GM18519 (cell line): ENCODE measurements around the gene EN2.

Experiments
- ATAC-seq: cut with Tn5 transposase; IDR thresholded peaks from one replicate; pipeline ENCODE4 v1.9.1; 2021; ENCODE audit warnings: mild to moderate bottlenecking, moderate library complexity; ENCODE audit not compliant: unreplicated experiment, low FRiP score

EN2 gene

DNA sequence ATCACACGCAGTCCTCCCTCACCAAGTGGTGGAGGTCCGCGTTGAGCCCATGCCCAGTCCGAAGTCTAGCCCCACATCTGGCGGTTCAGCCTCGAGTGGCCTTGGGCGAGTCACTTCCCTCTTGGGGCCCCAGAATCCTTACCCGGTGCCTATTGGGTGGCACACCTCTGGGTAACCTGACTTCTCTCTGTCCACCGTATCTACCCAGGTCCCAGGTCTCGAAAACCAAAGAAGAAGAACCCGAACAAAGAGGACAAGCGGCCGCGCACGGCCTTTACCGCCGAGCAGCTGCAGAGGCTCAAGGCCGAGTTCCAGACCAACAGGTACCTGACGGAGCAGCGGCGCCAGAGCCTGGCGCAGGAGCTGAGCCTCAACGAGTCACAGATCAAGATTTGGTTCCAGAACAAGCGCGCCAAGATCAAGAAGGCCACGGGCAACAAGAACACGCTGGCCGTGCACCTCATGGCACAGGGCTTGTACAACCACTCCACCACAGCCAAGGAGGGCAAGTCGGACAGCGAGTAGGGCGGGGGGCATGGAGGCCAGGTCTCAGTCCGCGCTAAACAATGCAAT is 4.3 kb downstream of the EN2 start:
- no peak for ATAC-seq

DNA sequence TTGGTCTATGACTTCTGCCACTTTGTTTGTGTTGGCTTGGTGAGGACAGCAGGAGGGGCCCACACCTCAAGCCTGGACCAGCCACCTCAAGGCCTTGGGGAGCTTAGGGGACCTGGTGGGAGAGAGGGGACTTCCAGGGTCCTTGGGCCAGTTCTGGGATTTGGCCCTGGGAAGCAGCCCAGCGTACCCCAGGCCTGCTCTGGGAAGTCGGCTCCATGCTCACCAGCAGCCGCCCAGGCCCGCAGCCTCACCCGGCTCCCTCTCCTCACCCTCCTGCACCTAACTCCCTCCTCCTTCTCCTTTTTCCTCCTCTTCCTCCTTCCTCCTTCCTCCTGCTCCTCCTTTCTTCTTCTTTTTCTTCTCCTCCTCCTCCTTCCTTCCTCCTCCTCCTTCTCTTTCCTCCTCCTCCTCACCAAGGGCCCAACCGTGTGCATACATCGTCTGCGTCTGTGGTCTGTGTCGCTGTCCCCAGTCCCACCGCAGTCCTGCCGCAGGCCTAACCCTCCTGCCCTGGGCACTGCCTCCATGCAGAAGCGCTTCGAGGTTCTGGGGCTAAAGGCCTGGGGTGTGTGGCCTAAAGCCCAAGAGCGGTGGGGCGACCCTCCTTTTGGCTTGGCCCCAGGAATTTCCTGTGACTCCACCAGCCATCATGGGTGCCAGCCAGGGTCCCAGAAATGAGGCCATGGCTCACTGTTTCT is 5.3 kb downstream of the EN2 start:
- ATAC-seq, result no peak

DNA sequence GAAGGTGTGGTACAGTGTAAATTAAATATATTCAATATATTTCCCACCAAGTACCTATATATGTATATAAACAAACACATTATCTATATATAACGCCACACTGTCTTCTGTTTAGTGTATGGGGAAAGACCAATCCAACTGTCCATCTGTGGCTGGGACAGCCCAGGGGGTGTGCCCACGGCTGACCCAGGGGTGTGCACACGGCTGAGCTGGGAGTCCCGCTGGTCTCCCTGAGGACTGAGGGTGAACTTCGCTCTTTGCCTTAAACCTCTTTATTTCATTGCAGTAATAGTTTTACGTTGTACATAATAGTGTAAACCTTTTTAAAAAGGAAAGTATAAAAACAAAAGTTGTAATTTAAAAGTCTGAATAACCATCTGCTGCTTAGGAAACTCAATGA is 6.3 kb downstream of the EN2 start:
- ATAC-seq, result no peak

DNA sequence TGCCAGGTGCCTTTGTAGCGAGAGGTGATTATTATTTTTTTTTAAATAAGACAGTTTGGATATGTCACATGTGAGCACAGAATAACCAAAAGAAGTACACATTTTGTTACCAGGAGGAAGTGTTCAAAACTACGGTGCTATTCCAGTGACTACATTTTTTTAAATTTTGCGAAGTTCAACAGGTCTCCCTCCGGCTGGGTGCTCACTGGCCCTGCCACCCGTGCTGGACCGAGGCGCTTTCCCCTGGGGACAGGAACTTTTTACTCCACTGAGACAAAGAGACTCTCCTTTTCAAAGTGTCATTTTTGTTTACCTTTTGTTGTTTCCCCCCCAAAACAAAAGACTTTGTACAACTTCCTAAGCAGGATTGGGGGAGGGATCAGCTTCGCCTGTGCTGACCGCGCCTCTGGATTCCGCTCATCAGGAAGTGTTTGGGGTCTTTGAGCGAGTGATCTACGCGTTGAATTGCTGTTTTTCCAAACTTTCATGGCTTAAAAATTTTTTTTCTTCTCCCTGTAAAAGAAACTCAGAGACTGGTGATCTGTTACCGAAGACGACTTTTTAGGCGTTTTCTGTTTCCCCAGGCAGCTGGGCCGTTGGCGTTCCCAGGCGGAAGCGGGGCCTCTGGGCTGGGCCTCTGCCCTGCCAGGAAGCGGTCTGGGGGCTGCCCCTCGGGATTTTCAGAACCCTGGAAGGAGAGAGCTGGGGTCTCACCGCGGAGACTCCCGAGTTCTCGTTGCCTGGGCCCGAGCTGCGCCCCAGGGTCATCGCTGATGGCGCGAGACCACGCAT is 7.2 kb downstream of the EN2 start:
- ATAC-seq, result no peak

DNA sequence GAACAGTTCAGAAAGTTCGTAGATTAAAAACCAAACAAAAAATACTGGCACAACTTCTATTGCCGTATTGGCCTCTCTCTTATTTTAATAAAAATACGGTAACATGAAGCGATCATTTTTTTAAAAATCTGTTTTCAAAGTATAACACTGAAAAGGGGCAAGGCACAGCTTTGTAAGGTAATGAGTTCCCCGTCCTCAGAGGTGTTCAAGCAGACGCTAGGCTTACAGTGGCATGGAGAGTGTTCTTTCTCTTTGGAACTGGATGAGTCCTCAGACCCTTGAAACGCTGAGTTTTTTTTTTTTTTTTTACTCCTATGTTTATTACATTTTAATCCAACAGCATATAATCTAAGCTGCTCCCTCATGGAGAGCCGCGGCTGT is 7.8 kb downstream of the EN2 start:
- no peak for ATAC-seq

DNA sequence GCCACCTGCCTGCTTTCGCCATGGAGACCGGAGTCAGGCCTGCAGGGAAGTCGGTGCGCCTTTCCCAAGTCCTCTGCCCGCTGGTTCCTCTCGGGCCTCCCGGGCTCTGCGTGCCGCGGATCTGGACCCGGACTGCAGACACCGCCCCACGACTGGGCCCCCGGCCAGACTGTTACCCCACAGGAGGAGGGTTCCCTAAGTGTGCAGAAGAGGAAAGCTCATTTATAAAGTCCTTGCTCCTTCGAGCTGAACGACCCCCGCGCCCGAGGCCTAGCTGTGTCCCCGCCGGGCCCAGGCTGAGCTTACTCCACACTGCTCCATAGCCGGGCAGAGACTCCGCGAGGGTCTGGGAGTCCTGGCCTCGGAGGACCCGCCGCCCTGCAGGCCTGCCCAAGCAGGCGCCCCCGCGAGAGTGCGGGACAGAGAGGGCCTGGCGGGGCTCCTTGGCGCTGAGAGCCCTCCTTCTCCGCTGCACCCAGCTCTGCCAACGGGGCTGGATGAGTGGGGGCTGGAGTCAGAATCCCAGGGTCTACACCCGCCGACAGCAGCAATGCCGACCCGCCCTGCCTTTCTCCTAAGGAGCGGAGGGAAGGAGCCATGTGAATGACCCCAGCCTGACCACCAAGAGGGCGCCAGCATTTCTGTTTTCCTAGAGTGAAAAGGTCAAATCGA is 8.3 kb downstream of the EN2 start:
- ATAC-seq, result no peak

DNA sequence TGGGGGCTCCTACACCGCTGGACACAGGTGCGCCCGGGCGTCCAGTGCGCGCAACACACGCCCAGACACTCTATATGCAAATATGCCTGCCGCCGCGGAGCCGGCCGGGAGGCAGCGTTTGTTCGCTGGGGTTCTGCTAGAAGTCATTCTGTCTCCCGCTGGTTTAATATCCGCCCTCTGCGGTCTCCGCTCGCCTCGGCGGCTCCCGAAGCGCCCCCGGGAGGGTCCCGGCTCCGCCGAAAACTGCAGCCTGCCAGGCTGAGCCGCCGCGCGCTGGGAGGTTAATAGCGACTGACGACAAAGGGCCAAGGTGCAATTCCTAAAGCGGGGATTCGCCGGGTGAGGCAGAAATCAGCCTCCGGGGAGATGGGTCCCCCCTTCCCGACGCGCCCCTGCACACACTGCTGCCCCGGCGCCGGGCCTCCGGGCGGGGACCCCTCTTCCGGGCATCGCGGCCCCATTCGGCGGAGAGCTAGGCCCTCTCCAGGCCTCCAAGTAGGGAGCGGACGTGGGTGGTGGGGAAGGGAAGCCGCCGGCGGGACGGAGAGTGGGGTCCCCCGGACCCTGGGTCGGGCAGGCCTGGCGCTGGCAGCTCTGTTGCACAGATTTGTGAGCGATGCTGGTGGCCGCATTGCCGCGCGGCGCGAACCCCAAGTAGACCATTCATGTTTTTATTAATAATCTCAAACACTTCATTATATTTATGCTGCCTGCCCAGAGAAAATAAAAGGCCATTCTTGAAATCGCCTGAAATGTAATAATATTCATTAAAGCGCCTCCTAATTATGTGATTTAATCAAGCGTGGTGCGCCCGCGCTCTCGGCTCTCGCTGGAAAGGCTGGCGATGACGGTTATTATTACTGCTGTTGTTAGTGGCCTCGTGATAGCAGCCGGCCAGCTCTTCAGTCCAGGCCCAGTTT is 9.1 kb downstream of the EN2 start:
- ATAC-seq, result peak; percentile 89

DNA sequence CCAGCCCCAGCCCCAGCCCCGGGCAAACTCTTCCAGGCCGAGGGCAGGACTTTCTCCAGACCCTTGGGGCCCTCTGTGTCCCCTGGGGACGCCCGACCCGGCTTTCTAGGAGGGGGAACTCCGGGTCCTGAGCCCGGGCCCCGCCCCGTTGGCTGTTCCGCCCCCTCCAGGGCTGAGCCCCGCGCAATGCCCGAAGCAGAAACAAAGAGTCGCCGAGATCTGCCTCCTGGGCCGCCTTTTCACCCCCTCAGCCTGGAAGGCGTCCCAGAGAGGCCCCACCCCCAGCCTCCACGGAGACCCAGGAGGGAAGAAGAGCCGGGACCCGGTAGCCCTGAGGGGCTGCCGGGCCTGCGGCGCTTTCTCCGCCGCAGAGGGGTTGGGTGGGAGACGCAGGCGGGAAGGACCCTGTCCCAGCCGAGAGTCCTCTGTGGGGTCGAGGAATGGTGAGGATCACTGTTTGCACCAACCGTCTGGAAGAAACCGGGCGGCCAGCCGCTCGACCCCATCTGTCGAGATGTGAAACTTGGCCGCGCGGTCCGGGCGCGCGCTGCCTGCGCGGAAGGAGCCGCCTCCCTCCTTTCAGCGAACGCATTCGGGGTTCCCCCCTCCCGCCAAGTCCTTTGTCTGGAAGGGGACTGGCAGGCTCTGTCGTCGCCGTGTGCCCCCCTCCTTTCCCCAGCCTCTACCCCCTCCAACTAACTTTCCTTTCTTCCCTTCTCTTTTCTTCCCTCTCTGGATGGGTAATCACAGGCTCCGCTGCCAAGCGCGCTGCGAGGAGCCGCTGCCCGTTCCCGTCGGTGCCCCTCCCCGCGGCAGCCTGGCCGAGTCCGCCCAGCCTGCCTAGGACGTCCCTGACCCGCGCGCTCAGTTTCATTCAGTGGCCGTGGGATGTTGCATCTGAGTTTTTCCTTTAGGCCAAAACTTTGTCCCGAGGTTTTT is 10.2 kb downstream of the EN2 start:
- ATAC-seq, result no peak

DNA sequence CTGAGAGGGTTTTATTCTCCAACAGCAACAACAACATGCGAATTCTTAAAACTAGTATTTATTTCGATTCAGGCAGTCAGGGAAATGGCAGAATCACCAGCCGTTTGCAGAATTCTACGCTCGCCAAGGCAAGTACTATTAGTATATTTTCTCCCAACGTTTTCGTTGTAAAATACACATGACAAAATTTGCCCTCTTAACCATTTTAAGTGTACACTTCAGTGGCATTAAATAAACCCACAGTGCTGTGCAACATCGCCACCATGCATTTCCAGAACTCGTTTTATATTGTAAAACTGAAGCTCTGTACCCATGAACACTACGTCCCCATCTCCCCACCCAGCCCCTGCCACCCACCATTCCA is 10.8 kb downstream of the EN2 start:
- ATAC-seq, result no peak

DNA sequence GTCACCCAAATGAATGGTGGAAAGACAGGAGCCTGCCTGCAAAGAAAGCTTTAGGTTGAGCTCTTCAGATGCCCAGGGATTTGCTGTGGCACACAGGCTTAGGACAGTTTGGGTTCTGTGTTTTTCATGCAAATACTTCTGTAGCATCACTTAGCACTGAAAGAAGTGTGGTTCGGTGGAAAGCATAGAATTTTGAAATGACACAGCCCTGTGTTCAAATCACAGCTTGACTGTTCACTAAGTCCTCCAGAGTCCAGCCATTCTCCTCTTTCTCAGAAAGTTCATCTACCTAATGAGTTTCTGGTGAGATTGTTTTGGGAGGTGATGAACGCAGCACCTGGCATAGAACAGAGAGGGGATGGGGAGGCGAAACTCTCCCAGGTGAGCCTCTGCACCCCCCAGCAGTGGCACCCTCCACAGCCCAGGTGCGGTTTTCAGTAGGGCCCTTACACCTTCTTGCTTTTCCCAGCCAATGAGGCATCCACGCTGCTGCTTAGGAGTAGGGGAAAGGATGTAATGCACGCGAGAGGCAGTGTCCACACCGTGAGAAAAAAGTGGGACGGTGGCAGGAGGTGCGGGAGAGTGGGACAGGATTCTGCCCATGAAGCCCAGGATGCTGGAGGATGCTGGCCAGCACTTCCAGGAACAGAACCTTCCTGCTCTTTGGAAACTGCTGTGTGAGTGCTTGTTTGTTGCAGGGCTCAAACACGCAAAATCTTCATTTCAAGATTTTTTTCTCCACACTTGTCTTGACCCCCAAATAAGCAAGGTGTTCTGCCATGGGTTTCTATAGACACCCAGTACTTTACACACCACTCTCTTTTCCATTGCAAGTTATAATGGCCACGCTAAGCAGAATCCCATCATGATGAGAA is 11.6 kb downstream of the EN2 start:
- no peak for ATAC-seq

DNA sequence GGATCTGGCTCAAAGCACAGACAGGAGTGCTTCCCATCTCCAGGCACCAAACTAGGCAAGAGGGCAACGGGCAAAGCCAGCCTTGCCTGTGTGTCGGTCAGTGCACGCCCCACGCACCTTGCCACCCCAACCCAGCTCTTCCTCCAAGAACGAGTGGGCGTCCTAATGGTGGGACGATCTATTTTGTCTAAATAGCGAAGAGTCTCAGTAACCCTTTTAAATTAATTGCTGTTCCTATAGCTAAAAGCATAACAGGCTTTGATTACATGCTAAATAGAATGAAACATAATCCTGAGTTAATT is 12.2 kb downstream of the EN2 start:
- no peak for ATAC-seq

DNA sequence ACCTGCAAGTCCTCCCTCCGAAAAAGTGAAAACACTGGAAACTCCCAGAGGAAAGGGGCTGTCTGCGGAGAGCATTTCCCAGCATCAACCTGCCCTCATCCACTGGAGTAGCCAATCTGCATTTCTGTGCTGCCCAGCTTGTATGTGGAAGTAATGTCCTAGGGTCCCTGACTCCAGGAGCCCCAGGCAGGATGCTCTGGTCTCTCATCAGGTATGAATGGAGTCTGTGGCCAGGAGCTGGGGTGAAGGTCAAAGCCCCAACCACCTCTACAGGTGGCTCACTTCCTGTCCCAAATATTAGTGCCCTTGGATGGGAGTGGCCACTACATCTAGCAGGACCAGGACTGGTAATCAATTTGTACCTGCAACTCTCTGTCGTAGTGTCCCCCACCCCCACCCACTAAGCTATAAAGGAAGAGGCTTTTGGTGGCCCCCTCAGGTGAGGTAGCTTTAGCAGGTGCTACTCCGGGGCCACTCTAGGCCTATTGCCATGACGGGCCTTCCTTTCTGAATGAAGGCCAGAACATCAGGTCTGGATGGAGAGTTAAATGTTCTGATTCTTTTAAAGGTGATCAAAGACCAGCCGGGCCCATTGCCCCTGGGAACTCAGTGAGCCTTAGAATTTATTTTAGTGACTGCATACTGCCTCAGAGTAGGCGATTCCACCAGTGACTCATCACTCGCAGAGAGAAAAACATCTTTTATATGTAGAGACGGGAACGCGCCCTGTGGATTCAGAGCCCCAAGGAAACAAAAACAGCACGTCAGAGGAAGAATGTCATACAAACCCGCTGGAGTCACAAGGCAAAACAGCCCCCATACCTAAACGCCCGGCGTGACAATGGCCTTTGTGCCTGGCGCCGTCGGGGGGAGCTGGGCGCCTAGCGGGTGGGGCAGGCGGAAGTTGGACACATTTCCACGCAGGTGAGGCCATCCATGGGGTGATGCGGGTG is 13.0 kb downstream of the EN2 start:
- no peak for ATAC-seq

DNA sequence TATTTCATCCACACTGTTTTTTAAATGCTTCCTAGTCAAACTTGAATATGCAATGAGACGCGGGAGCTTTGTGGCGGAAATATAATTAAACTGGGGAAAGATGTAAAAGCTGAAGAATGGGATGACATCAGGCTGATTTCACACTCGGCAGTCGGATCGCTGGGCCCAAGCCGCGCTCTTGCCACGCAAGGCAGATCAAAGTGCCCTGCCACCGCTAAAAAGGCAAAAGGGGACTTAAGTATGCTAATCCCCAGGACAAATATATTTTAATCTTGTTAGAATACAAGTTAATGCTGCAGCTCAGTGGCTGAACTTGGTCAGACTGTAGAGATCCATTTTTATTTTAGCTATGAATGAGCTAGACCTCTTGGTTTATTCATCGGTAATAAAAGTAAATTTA is 13.8 kb downstream of the EN2 start:
- no peak for ATAC-seq

DNA sequence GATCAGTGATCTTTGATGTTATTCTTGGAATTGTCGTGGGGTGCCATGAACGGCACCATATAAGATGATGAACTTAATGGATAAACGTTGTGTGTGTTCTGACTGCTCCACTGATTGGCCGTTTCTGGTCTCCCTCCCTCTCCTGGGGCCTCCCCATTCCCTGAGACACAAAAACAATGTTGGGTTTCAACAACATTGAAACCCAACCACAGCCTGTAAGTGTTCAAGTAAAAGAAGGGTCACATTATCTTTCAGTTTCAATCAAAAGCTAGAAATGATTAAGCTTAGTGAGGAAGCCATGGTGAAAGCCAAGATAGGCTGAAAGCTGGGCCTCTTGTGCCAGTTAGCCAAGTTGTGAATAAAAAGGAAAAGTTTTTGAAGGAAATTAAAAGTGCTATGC is 19.5 kb downstream of the EN2 start:
- ATAC-seq, result peak; percentile 92

DNA sequence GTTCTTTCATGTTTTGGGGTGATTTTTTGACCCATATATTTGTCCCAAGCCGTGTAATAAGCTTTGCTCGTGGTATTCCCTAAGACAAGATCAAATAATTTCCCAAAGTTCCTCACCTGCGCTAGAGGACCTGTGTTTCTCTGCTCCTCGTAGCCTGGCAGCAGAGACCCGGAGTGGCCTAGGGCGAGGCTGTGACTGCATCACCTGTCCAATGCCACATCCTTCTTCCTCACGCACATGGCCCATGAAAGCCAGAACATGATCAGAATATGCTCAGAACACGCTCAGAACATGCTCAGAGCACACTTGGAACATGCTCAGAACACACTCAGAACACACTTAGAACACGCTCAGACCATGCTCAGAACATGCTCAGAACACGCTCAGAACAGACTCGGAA is 23.8 kb downstream of the EN2 start:
- ATAC-seq, result no peak

DNA sequence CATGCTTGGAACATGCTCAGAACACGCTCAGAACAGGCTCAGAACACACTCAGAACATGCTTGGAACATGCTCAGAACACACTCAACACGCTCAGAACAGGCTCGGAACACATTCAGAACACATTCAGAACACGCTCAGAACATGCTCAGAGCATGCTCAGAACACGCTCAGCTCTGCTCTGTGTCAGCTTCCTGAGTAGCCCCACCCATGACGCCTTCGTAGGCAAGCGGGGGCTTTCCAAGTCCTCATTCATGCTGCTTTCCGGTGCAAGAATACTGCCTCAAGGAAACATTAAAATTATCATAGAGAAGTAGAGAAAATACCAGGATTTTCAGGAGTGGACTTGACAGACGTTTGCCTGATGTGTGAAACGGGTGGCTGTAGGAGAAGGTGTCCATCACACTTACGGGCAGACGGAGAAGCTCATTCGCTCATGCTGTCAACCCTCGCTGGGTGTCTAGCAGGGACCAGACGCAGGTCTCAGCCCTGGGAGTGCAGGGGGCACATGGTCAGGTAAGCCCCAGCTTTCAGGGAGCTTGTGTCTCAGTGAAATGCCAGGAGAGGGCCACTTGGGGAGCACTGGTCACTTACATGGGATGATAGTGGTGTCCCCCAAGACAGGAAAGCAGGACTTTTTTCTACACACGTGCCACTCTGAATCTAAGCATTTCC is 24.7 kb downstream of the EN2 start:
- no peak for ATAC-seq

DNA sequence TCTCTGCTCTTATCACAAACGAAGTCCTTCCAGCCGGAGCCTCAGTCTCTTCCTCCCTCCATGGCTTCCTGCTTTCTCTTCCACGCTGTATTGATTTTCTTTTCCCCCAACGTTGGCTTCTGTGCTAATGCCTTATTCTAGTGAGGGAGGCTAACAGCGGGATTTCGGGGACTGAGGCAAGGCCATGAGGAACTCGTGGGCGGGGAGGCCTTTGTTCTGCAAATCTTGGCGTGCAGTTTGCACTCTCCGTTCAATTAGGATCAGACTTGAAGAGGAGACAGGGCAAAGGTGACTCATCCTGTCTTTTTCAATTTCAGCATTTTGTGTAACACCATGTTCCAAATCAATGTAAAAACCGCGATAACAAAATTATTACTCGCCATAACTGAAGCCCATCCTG is 25.3 kb downstream of the EN2 start:
- ATAC-seq, result no peak
